ENCODE data around the gene RUFY3.
"Not testable (repeated sequence)": the region's sequence is repeated elsewhere in the genome, so short reads cannot be mapped to it uniquely, and the experiment has no call there.

Gene RUFY3

DNA sequence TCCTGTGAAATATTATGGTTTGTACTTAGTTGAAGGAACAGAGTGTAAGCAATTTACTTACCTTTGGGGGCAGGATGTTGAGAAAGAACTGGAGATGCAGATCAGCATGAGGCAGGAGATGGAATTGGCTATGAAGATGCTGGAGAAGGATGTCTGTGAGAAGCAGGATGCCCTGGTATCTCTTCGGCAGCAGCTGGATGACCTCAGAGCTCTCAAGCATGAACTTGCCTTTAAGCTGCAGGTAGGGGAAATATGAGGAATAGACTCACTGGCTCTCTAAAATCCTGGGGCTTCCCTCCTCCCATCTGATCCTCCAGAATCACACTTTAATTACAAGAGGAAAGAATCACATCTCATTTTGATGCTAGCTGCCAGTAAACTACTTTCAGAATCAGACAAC is 67.0 kb downstream of the RUFY3 start:
- no peak for DNase-seq

DNA sequence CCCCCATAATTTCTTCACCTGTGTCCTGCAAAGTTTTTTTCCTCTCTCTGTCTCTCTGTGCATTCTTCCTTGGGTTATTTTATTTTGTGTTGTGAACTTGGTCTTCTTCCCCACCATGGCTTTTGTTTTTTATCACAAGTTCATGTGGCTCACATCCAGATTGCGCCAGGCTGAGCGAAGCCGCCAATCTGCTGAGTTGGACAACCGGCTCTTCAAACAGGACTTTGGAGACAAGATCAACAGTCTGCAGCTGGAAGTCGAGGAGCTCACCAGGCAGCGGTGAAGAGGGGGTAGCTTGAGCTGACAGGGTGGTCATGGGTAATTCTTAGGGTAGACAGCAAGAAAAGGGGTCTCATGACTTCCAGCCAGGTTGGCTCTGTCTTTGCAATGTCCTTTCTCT is 71.9 kb downstream of the RUFY3 start:
- DNase-seq = no peak

DNA sequence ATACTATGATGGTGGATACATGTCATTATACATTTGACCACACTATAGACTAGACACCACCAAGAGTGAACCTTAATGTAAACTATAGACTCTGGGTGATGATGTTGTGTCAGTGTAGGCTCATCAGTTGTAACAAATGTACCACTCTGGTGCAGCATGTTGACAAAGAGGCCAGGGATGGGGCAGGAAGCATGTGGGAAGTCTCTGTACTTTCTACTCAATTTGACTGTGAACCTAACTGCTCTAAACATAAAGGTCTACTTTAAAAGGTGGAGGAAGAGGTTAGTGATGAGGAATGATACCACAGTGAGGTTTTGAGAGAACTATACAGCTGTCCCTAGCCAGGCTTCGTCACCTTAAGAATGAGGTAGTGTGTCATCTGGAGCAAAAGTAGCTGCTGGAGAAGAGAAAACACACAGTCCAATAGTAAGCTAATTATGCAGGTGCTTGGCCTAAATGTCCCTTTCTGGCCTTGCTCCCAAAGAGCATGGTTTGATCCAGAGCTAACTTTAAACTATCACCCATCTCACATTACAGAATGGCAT is 79.6 kb downstream of the RUFY3 start:
- DNase-seq = no peak

DNA sequence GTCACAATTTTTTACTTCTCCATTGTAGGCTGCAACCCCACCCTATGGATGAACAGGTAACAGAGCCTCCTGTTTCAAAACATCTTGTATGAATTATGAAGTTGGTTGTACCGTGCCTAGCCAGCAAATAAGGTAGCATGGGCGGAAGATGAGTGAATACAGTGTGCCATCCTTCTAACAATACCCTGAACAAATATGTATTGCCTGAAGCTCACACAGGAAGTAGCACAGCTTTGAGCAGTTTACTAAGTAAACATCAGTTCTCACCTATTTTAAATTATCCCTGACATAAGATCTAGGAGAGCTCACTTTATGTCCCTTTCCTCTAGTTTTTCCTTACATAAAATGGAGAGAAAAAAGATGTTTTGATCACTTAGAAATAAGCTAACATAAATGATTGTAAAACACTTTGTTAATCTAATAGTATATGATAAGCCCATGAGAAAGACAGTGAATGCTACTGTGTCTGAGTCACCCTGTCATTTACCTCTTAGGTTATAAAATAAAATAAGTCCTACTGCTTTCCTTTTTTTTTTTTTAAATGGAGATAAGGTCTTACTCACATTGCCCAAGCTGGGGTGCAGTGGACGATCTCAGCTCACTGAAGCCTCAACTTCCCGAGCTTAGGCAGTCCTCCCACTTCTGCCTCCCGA is 81.3 kb downstream of the RUFY3 start:
- DNase-seq = peak in 1 of 3 experiments; percentile 29

DNA sequence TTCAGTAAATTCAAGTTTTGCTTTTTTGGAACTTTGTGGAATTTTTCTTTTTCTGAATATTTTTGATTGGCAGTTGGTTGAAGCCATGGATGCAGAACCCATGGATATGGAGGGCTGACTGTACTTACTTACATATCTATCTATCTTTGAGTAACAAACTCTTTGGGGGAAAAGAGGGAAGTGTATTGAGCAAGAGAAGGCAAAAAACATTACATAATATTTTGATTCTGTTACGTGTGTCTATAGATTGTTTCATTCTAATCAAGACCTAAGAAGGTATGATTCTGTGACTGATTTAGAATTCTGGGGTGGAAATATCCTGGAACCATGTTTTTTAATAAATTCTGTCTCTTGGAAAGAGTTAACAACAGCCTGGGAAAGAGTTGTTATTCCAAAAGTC is 86.4 kb downstream of the RUFY3 start:
- no peak for DNase-seq

DNA sequence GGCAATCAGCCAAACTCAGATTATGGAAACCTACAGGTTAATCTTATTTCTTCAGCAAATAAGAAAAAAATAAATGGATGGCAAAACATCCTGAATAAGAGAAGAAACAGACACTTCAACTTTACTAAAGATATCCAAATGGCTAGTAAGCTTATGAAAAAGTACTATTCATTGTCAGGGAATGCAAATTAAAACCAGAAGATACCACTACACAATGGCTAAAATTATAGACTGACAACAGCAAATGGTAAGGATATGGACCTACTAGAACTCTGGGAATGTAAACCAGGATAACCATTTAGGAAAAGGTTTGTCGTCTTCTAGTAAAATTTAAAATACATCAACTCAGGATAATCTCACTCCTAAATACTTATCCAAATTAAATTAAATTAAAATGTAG is 93.6 kb downstream of the RUFY3 start:
- DNase-seq = no peak

DNA sequence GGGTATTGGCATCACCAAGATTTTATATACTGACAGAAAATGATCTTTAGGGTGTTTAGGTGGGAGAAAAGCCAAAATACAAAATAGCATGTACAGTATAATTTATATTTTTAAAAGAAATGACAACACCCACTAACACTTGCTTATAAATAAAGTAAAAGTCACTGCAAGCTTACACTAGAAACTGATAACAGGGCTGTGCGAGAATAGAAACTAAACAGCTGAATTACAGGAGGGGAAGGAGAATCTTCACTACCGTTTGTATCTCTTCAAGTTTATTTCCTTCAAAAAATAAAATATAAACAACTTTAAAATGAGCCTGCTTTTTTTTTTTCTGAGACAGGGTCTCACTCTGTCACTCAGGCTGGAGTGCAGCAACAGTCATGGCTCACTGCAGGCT is 95.1 kb downstream of the RUFY3 start:
- DNase-seq = no peak

DNA sequence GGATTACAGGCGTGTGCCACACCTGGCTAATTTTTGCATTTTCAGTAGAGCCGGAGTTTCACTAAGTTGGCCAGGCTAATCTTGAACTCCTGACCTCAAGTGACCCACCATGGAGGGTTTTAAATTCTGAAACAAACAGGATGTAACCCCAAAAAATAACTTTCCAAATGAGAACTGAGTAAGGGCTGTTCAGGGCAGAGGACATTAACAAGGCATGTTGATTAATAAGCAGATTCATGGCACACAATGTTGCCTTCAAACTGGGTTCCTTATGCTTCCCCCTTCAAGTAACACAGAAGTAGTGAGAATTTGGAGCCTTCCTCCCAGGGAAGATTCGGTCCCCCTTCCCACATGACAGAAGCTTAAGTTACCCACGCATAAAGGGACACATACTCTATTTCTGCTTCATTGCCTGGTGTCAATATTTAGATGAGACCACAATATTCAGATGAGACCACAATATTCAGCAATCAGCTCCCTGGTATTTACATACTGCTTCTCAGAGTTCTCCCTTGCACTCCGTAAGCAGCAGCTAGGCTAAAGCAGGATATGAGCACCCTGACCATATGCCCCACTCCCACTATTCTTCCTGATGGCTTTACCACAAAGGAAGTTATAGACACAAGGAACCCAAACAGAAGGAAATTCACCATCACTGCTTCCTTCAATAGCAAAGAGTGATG is 96.5 kb downstream of the RUFY3 start:
- DNase-seq = no peak

DNA sequence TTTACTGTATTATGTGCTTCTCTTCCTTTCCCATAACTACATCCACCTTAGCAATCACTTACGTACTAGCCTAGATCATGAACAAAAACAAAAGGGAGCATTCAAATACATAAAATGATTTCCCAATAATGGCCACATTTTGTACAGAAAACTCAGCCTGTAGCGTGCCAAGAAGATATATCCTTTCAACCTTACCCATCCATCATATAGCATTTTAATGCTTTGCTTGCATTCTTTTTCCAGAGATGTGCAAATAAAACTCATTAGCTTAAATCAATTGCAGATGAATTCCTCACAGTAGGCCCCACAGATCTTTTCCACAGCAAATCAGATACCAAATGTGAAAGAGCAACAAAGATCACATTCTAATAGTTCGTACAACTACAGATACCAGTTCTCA is 97.2 kb downstream of the RUFY3 start:
- DNase-seq = no peak

DNA sequence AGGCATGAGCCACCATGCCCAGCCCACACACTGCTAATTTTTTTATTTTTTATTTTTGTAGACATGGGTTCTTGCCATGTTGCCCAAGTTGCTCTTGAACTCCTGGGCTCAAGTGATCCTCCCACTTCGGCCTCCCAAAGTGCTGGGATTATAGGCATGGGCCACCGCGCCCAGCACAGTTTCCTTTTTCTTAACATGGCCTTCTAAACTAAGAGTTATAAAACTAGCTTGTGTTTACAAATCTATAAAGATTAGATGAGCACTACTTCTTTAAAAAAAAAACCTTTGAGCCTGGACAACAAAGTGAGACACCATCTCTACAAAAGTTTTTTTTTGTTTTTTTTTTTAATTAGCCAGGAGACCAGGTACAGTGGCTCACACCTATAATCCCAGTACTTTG is 107.3 kb downstream of the RUFY3 start:
- no peak for DNase-seq

DNA sequence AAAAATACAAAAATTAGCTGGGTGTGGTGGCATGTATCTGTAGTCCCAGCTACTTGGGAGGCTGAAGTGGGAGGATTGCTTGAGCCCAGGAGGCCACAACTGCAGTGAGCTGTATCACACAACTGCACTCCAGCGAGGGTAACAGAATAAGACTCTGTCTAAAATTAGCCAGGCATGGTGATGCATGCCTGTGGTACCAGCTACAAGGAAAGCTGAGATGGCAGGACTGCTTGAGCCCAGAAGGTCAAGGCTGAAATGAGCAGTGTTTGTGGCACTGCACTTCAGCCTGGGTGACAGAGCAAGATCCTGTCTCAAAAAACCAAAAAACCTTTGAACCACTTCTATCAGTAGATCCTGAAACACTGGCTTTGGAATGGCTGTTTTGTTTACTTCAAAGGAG is 107.7 kb downstream of the RUFY3 start:
- no peak for DNase-seq

DNA sequence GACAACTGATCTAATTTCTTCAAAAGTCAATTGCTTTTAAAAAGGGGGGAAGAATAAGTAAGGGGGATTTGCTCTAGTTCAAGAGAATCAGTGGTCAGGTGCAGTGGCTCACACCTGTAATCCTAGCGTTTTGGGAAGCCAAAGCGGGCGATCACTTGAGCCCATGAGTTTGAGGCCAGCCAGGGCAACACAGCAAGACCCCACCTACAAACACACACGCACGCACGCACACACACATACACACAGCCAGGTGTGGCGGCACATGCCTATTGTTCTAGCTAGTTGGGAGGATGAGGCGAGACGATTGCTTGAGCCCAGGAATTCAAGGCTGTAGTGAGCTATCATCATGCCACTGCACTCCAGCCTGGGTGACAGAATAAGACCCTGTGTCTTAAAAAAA is 108.3 kb downstream of the RUFY3 start:
- DNase-seq = no peak

DNA sequence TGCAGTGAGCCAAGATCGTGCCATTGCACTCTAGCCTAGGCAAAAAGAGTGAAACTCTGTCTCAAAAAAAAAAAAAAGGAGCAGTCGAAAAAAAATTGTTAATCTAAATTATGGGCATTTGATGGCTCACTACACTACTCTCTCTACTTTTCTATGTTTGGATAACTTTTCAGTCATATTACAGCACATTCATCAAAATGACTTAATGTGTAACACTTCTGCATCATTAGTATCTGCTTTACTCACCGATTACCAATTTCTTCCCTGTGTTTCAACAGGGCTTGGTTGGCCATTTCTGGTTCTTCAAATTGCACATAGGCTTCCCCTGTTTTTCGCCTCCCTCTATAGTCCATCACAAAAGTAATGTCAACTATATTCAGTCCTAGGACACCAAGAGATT is 109.5 kb downstream of the RUFY3 start:
- DNase-seq = no peak

DNA sequence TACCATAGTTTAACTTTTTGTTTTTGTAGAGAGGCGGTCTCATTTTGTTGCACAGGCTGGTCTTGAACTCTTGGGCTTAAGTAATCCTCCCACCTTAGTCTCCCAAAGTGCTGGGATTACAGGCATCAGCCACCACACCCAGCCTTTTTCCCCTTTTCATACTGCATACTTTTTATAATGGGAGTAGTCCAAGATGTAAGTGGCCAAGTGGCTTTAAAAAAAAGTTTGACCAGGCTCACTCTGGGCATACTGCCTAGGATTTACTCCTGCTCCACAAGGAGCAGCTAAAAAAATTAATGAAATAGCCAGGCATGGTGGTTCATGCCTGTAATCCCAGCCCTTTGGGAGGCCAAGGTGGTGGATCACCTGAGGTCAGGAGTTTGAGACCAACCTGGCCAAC is 111.9 kb downstream of the RUFY3 start:
- no peak for DNase-seq

DNA sequence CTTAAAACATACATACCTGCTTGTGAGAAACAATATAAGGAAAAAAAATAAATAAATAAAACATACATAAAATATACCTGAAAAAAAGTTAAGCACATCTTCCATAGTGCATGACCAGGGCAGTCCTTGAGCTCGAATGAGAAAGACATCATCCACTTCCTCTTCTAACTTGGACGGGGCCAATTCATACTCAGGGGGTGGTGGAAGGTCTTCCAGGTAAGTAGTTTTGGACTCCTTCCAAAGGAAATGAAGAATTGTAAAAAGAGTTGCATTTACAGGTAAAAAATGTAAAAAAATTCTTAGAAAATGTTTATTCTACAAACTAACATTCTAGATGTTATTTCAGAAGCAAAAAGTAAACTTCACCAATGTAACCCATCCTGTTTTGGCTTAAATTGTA is 114.3 kb downstream of the RUFY3 start:
- no peak for DNase-seq

DNA sequence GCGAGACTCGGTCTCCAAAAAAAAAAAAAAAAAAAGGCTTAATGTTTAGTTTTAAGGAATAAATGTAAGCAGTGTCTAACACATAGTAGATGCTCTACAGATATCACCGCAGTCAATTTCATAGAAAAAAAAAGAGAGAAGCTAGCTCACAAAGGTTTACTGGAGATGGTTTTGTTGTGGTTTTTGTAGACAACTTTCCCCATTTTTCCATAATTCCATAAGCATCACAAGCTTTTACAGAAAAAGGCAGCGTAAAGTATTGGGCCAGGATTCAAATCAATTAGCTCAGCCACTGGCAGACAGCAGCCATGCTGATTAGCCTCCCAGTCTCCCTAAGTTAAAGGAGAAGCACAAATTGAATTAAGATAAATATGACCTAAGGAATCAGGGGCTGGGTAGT is 116.4 kb downstream of the RUFY3 start:
- peak in 1 of 3 experiments; percentile 45 for DNase-seq

DNA sequence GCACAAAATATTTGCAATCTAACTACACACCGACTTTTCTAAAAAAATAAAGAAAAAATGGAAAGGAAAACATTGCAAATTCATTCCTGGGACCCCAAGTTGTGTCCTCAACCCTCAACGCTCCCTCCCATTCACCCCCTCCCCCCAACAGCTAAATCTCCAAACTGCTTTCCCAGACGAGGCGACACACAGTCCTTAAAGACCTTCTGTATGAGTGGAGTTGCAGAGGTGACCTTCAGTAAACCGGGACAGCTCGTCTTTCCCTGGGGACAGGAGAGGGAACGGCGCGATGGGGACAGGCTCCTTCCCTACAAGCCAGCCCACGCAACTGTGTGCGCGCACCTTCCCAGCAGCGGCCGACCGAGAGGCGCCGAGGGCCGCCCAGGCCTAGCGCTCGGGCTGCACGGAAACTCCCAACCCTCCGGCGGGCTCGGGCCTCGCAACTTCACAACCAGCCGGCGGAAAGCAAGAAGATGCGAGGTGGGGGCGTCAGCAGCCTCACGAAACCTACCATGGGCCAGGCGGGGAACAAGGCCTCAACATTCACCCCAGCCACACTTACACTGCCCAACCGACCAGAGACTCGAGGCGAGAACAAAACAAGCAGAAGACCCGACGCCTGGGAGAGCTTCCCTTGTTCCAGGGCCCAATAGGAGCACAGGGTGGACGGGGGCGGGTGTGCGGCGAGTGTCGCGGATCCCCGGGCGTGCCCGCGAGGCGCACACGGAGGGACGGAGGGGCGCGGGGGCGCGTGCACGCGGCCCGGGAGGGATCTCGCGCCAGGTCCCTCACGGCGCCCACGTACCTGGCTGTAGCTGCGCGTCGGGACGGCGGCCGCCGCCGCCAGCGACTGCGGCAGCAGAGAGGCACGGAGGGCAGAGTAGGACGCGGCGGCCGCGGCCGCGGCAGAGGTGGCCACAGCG is 117.2 kb downstream of the RUFY3 start:
- peak; percentile 72 to 91 (median 85) for DNase-seq

DNA sequence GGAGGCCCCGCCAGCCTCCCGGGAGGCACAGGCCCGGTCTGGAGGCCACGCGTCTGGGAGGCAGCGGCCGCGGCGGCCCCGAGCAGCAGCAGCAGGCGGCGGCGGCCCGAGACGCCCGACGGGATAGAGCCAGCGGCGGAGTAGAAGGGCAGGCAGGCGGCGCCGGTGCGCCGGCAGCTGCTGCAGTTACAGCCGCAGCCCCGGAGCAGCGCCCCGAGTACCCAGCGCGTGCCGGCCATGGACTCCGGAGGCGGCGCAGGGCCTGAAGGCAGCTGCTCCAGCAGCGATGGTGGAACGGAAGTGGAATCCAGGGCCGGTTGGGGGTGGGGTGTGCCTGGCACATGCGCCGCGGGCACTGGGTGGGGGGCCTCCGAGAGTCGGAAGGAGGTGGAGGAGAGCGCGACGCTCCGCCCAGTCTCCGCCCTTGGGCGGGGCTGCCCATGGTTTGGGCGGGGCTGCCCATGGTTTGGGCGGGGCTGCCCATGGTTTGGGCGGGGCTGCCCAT is 117.9 kb downstream of the RUFY3 start, which contains the start of gene GRSF1:
TSS of gene GRSF1 (minus strand) at position 302 of the 505 bp plus-strand sequence. CDS start at position 239, 63 bp downstream.
- peak; percentile 93 for DNase-seq

DNA sequence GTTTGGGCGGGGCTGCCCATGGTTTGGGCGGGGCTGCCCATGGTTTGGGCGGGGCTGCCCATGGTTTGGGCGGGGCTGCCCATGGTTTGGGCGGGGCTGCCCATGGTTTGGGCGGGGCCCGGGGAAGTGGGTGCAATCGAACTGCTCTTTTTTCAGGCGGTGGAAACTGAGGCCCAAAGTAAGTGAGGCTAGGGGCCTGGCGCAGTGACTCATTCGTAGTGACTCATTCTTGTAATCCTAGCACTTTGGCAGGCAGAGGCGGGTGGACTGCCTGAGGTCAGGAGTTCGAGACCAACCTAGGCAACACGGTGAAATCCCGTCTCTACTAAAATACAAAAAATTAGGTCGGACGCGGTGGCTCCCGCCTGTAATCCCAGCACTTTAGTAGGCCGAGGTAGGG is 118.4 kb downstream of the RUFY3 start:
- DNase-seq = peak; percentile 9 to 35 (median 19)

DNA sequence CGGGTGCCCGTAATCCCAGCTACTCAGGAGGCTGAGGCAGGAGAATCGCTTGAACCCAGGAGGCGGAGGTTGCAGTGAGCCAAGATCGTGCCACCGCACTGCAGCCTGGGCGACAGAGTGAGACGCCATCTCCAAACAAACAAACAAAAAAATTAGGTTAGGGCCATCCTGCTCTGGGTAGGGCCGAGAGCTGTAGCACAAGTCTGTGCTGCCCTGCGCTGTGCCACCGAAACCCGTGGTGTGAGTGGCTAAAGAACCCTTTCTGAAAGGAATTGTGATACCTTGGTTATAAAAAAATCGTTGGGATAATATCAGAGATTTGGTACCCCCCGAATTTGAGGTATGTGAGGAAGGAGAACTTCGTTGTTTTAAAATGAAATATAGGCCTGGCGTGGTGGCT is 118.9 kb downstream of the RUFY3 start:
- not testable (repeated sequence) for DNase-seq

DNA sequence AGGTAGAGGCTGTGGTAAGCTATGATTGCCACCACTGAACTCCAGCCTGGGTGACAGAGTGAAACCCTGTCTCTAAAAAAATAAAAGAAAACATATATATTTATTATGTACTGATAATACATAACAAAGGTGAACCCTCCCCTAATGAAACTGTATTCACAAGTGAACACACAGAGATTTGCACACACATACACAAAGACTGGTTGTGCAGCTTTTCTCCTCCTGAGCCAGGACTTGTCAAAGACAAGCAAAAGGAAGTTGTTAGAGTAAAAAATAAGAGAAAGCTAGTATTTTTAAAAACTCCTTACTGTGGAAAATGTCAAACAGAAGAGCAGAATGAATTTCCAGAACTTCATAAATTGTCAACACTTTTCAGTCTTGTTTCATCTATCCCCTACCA is 119.4 kb downstream of the RUFY3 start:
- DNase-seq = no peak

DNA sequence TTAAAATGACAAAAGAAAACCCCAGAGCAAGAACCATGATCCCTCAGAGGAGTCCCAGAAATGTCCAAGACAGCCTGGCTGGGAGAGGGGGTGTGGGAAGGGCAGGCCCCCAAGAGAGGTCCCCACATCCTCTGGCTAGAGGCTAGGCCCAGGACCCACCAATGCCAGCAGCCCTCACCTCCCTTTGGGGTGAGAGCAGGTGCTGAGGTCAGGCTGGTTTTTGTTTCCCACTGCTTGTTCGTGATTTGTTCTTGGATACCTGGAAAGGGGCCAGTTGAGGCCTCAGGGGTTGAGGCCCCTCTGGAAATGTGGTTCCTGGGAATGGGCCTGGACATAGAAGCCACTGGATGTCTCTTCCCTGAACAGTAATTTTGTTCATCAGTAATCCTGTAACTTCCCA is 120.2 kb downstream of the RUFY3 start:
- no peak for DNase-seq

DNA sequence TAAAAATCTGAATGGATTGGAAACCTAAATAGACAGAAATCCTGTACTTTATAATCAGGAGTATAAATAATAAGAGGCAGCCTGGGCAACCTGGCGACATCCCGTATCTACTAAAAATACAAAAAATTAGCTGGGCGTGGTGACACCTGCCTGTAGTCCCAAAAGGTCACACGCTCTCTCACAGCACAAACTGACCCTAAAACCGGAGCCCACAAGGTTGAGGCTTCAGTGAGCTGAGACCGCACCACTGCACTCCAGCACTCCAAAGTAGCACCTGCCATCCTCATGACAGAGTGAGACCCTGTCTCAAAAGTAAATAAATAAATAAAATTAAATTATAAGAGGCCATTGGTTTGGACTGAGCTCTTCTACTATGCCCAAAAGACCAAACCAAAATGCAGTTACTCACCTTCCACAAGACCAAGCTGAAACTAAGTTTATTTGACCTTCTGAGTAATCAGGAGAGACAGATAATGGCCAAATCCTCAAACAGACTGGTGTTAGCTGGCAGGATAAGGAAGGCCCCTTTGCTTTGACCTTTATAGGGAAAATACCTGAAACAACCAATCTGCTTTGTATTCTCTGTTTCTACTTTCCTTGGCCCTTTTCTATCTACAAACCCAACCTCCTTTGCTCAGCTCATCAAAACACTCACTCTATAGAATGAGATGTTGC is 121.1 kb downstream of the RUFY3 start:
- no peak for DNase-seq

All from NCI-H1417 (cell line).